Kidney (tissue), 14 donors: Measurements from ENCODE around the gene SH3BGRL2. TPM values are rescaled to one million over a fixed set of nuclear protein-coding genes. Genes with fewer than 3 reads are reported as not detected.

Source experiments
- DNase-seq, 5 donors: peaks; one replicate each; pipeline ENCODE4 v3.0.0-alpha.2; 2013 to 2020
- FAIRE-seq: peaks from 2 replicates; lab custom pipeline; 2012; peaks lifted over from hg19 to GRCh38; lab: Jason Lieb, UNC
- H3K27ac ChIP-seq, 2 donors: one replicate each; pipeline ENCODE4 v1.7.0; 2013; ENCODE audit warnings: low read depth in 2 of 2, low read length in 2 of 2, inconsistent platforms in 1 of 2
- H3K27me3 ChIP-seq: one replicate; pipeline ENCODE4 v1.7.1; 2013; ENCODE audit warnings: low read length, inconsistent platforms; ENCODE audit not compliant: control insufficient read depth, insufficient read depth
- H3K36me3 ChIP-seq, 3 donors: one replicate each; pipeline versions ENCODE4 v1.7.0 to v1.7.1; 2013; ENCODE audit warnings: low read length in 3 of 3, control low read depth in 1 of 3, inconsistent platforms in 1 of 3; ENCODE audit not compliant: insufficient read depth in 3 of 3, control insufficient read depth in 2 of 3
- H3K4me1 ChIP-seq, 3 donors: one replicate each; pipeline versions ENCODE4 v1.7.0 to v1.7.1; 2013; ENCODE audit warnings: low read length in 3 of 3, inconsistent platforms in 1 of 3, low read depth in 1 of 3; ENCODE audit not compliant: control insufficient read depth in 2 of 3, insufficient read depth in 2 of 3
- H3K4me3 ChIP-seq, 3 donors: one replicate each; pipeline versions ENCODE4 v1.7.0 to v1.8.1; 2013; ENCODE audit warnings: low read length in 3 of 3, control low read depth in 1 of 3, inconsistent platforms in 1 of 3
- H3K9ac ChIP-seq, 3 donors: one replicate each; pipeline versions ENCODE4 v1.7.0 to v1.7.1; 2013; ENCODE audit warnings: low read length in 3 of 3, control low read depth in 1 of 3, inconsistent platforms in 1 of 3
- H3K9me3 ChIP-seq, 3 donors: one replicate each; pipeline versions ENCODE4 v1.7.0 to v1.7.1; 2013; ENCODE audit warnings: low read length in 3 of 3, control low read depth in 1 of 3, inconsistent platforms in 1 of 3; ENCODE audit not compliant: control insufficient read depth in 2 of 3, insufficient read depth in 1 of 3
- intact Hi-C: fragments of 100-400 bp; cut with DNase I; formaldehyde crosslinking; loops from one replicate; pipeline ENCODE4 v1.11.1; 2022
- polyA plus RNA-seq: library from polyadenylated mRNA; stranded (reverse); fragments of 350-450 nt; fragmentation: Illumina TruSeq; extraction: RNeasy Lipid Tissue Mini Kit (QIAGEN cat#74804); gene quantifications from one replicate; pipeline ENCODE4 v1.2.3, GENCODE V29; 2014; ENCODE audit warnings: low read depth, low replicate concordance; ENCODE audit not compliant: insufficient read depth
- total RNA-seq: library from RNA; stranded (reverse); fragmentation: NEBNext Ultra II Directional; extraction: Animal tissue kit (Norgen Biotek cat#: 25700); gene quantifications from one replicate; pipeline ENCODE4 v1.2.1, GENCODE V29; 2021
- TF ChIP-seq, protein P1 (sequence below): IDR thresholded peaks from 3 replicates; pipeline ENCODE4 v1.5.1; 2012; ENCODE audit warnings: mild to moderate bottlenecking, moderate library complexity, borderline replicate concordance; ENCODE audit not compliant: insufficient read depth; ENCODE audit errors: extremely low read depth
- donor health status: control.
- donor health status: control.
- donor health status: control.
- donor health status: control.
- donor health status: control.
- donor health status: DM: yes; HTN: yes; CAD: no.
- donor health status: Normal renal cell carcinoma (clear cell type).

The SH3BGRL2 gene
- total and polyA plus RNA-seq, 2 donors from 2014 or later, result 14.6 to 18.6 TPM

DNA sequence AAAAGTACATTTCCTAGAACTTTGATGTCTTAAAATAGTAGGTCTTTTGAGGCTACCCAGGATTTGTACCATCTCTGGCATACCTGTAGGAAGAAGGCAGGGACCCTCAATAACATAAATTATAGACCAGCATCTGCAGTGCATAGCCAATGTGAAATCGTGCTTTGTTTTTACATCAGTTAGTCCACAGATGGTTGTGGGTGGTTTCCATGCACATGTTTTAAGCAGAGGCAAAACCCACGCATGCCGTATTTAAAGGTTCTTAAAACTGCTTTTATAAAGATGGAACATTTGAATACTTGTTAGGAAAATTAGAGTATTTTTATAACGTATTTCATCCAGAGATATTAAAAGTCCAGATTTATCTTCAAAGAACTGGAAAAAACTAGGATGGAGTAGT, 66.3 kb downstream of the SH3BGRL2 start:
- intact Hi-C loops, result loop anchor here (10.0 kb wide), 1 partner anchor 123 kb away; no protein-coding TSS in a partner anchor
- Histone ChIP-seq H3K9ac (no peak overlapping the region), H3K4me1 (no peaks in the 10 kb centered on the region), H3K36me3 (peaks cover 0 to 6% (median 0%) of the 10 kb centered on the region in 3 donors), H3K9me3 (no peaks in the 10 kb centered on the region), H3K27me3 (no peaks in the 10 kb centered on the region), H3K27ac (no peak overlapping the region), H3K4me3 (no peak overlapping the region)
- no peak for DNase-seq
- no peak for FAIRE-seq
- TF ChIP-seq, protein P1, sequence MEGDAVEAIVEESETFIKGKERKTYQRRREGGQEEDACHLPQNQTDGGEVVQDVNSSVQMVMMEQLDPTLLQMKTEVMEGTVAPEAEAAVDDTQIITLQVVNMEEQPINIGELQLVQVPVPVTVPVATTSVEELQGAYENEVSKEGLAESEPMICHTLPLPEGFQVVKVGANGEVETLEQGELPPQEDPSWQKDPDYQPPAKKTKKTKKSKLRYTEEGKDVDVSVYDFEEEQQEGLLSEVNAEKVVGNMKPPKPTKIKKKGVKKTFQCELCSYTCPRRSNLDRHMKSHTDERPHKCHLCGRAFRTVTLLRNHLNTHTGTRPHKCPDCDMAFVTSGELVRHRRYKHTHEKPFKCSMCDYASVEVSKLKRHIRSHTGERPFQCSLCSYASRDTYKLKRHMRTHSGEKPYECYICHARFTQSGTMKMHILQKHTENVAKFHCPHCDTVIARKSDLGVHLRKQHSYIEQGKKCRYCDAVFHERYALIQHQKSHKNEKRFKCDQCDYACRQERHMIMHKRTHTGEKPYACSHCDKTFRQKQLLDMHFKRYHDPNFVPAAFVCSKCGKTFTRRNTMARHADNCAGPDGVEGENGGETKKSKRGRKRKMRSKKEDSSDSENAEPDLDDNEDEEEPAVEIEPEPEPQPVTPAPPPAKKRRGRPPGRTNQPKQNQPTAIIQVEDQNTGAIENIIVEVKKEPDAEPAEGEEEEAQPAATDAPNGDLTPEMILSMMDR, result no peak

DNA sequence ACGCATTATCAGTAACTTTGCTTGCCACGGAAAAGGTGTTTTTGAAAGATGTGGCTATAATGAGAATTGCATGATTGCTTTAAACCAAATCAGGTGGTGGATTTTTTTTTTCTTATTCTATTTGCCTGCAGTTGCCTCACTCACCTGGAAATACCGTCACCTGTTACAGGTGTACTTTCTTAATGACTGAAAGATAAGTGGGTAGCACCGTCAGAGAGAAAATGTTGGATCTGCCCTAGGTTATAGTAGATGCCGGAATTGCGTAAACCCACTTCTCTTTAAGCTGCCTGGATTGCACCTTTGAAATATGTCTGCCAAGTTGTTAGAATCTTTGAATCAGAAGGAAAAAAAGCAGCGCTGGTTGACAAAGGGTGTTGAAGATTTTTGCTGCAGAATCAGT, 68.5 kb downstream of the SH3BGRL2 start:
- DNase-seq (no peak), FAIRE-seq (no peak)
- TF ChIP-seq, protein P1, result no peak
- peaks cover 0 to 6% (median 0%) of the 10 kb centered on the region in 3 donors for H3K36me3 ChIP-seq
- no peak overlapping the region for H3K27ac ChIP-seq
- H3K9ac ChIP-seq, result no peak overlapping the region
- no peaks in the 10 kb centered on the region for H3K9me3 ChIP-seq
- H3K4me3 ChIP-seq, result no peak overlapping the region
- intact Hi-C loops, result loop anchor here (10.0 kb wide), 1 partner anchor 125 kb away; no protein-coding TSS in a partner anchor
- H3K27me3 ChIP-seq, result no peaks in the 10 kb centered on the region
- H3K4me1 ChIP-seq, result no peaks in the 10 kb centered on the region

DNA sequence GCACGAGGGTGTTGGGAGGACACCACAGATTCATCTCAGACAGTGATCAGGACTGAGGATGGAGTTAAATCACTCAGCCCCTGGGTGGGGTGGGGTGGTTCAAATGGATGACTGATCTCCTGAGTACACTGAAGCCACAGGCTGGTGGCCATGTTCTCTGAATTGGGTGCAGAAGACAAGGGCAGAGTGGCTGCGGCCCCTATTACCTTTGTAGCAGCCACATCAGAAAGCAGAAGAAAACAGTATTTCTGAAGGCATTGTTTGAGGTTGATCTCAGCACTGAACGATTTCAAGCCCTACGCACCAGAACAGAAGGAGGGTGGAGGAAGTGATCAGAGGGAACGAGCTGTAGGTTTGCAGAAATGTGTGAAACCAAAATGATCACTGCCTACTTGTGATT, 71.6 kb downstream of the SH3BGRL2 start:
- FAIRE-seq, result no peak
- DNase-seq, result no peak
- no peaks in the 10 kb centered on the region for H3K4me1 ChIP-seq
- no peak overlapping the region for H3K4me3 ChIP-seq
- TF ChIP-seq, protein P1, result no peak
- H3K36me3 ChIP-seq, result peaks cover 0 to 6% (median 0%) of the 10 kb centered on the region in 3 donors
- no peaks in the 10 kb centered on the region for H3K27me3 ChIP-seq
- no peaks in the 10 kb centered on the region for H3K9me3 ChIP-seq
- intact Hi-C loops, result no loop called here
- H3K9ac ChIP-seq, result no peak overlapping the region
- H3K27ac ChIP-seq, result no peak overlapping the region

DNA sequence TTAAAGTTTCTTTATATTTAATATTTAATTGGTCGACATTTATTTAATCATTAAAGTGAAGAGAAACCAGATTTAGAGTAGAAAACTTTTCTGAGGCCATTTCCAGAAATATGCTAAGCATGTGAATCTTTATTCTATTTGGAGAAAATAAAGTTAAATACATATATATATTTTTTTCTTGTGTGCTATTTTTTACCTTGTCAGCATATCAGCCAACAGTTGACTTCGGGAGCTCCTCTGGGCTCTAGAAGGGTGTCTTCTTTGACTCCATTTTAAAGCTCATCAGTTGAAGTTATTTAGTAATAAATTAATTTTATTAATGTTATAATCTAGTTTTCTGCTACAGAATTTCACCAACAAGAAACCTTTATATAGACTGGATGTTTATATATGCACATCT, 73.1 kb downstream of the SH3BGRL2 start:
- H3K9me3 ChIP-seq, result no peaks in the 10 kb centered on the region
- no peak overlapping the region for H3K9ac ChIP-seq
- intact Hi-C loops, result no loop called here
- no peaks in the 10 kb centered on the region for H3K27me3 ChIP-seq
- H3K27ac ChIP-seq, result no peak overlapping the region
- FAIRE-seq (no peak), DNase-seq (no peak)
- no peak overlapping the region for H3K4me3 ChIP-seq
- TF ChIP-seq, protein P1, result no peak
- peaks cover 0 to 5% (median 0%) of the 10 kb centered on the region in 3 donors for H3K36me3 ChIP-seq
- H3K4me1 ChIP-seq, result no peaks in the 10 kb centered on the region
